Thyroid gland (tissue), 4 donors: Measurements from ENCODE around the gene NPM1. TPM values are rescaled to one million over a fixed set of nuclear protein-coding genes. Genes with fewer than 3 reads are reported as not detected.

Experiments used
- DNase-seq, 2 donors: peaks; one replicate each; pipeline ENCODE4 v3.0.0-alpha.2; 2019
- H3K27ac ChIP-seq, 3 donors: fragments of 200-600 bp; sonication (generic); 1 replicate in 2 of 3; 2 replicates in 1 of 3; pipeline ENCODE4 v1.5.1; 2016 to 2019; ENCODE audit warnings: mild to moderate bottlenecking in 1 of 3, moderate library complexity in 1 of 3
- H3K27me3 ChIP-seq: fragments of 200-600 bp; sonication (generic); one replicate; pipeline ENCODE4 v1.5.1; 2019
- H3K36me3 ChIP-seq, 2 donors: fragments of 200-600 bp; sonication (generic); one replicate each; pipeline ENCODE4 v1.5.1; 2016 to 2019
- H3K4me1 ChIP-seq, 2 donors: fragments of 200-600 bp; sonication (generic); one replicate each; pipeline ENCODE4 v1.5.1; 2017 to 2019
- H3K4me3 ChIP-seq, 3 donors: fragments of 200-600 bp; sonication (generic); replicated peaks in 1 of 3; 1 replicate in 2 of 3; 2 replicates in 1 of 3; pipeline ENCODE4 v1.5.1; 2016; ENCODE audit warnings: mild to moderate bottlenecking in 1 of 3
- H3K9me3 ChIP-seq: fragments of 200-600 bp; sonication (generic); one replicate; pipeline ENCODE4 v1.5.1; 2017
- CTCF ChIP-seq, 6 experiments: fragments of 200-600 bp in 3 of 6; fragments of 450-650 bp in 3 of 6; sonication (generic) in 3 of 6; IDR thresholded peaks; one replicate each; pipeline ENCODE4 v1.5.1; 2016 to 2019; ENCODE audit warnings: antibody characterized with exemption in 6 of 6, mild to moderate bottlenecking in 2 of 6, inconsistent platforms in 1 of 6, moderate library complexity in 1 of 6
- POLR2A ChIP-seq, 2 donors: fragments of 450-650 bp; IDR thresholded peaks; one replicate each; pipeline ENCODE4 v1.6.1; 2017; ENCODE audit warnings: antibody characterized with exemption in 2 of 2, mild to moderate bottlenecking in 2 of 2, moderate library complexity in 1 of 2
- WGBS, 2 donors: methylation state at CpG; one replicate each; pipeline ENCODE4 v1.1.5; 2017; 5-methylcytosine and 5-hydroxymethylcytosine counted together
- intact Hi-C: fragments of 100-400 bp; cut with DNase I; formaldehyde crosslinking; loops from one replicate; pipeline ENCODE4 v1.15.1; 2023
- total RNA-seq, 4 donors: library from RNA; depleted of rRNA; stranded (reverse); fragments of >200 nt; gene quantifications; one replicate each; pipeline ENCODE4 v1.2.3, GENCODE V29; 2016

The NPM1 gene
- total RNA-seq = 100 to 1,000 TPM; 455 to 777 (median 561) TPM

- Histone ChIP-seq H3K27ac (peak within 1 kb of the TSS; percentile 82 to 85 (median 85)), H3K27me3 (no peaks in the 10 kb centered on the region), H3K9me3 (no peaks in the 10 kb centered on the region), H3K4me3 (peak within 1 kb of the TSS; percentile 68 to 82 (median 76)), H3K36me3 (peaks cover 8% of the 10 kb centered on the region in 2 donors), H3K4me1 (peaks cover 15 to 26% of the 10 kb centered on the region in 2 donors)
- intact Hi-C loops = no loop called here
- TF ChIP-seq CTCF (IDR thresholded peaks at IDR 0.05) (no peak), POLR2A (IDR thresholded peaks at IDR 0.05) (peak; percentile 83 to 94)
- peak; percentile 96 to 98 for DNase-seq
- WGBS, 2 donors = 1% methylated on average over 38 to 54 of the region's 56 CpGs
Observed at GRCh38 chr5:171387345-171387969, at the start of gene NPM1. Gene NPM1 (plus strand): TSS chr5:171387849. CDS start chr5:171387949, 100 bp downstream.

- Histone ChIP-seq H3K9me3 (no peaks in the 10 kb centered on the region), H3K4me1 (no peaks in the 10 kb centered on the region), H3K27ac (no peak overlapping the region), H3K36me3 (no peaks in the 10 kb centered on the region), H3K4me3 (no peak overlapping the region), H3K27me3 (no peaks in the 10 kb centered on the region)
- intact Hi-C loops = no loop called here
- DNase-seq = no peak
- no peak for TF ChIP-seq CTCF (IDR thresholded peaks at IDR 0.05)
- no peak for TF ChIP-seq POLR2A (IDR thresholded peaks at IDR 0.05)
Observed at GRCh38 chr5:171340042-171340441, 47.6 kb upstream of the NPM1 start.

- H3K4me3 ChIP-seq = no peak overlapping the region
- intact Hi-C loops = no loop called here
- no peaks in the 10 kb centered on the region for H3K4me1 ChIP-seq
- DNase-seq = no peak
- no peaks in the 10 kb centered on the region for H3K36me3 ChIP-seq
- no peak overlapping the region for H3K27ac ChIP-seq
- H3K27me3 ChIP-seq = no peaks in the 10 kb centered on the region
- H3K9me3 ChIP-seq = no peaks in the 10 kb centered on the region
- TF ChIP-seq POLR2A (IDR thresholded peaks at IDR 0.05) = no peak
- no peak for TF ChIP-seq CTCF (IDR thresholded peaks at IDR 0.05)
- 75 to 80% methylated on average over 6 of the region's 6 CpGs for WGBS, 2 donors
Observed at GRCh38 chr5:171340491-171340890, 47.2 kb upstream of the NPM1 start.

- H3K4me1 ChIP-seq = no peaks in the 10 kb centered on the region
- H3K9me3 ChIP-seq = no peaks in the 10 kb centered on the region
- WGBS, 2 donors = 52 to 54% methylated on average over 17 of the region's 17 CpGs
- TF ChIP-seq POLR2A (IDR thresholded peaks at IDR 0.05) (no peak), CTCF (IDR thresholded peaks at IDR 0.05) (peak in 4 of 6 experiments; percentile 39 to 68 (median 54))
- no peak overlapping the region for H3K4me3 ChIP-seq
- no peak overlapping the region for H3K27ac ChIP-seq
- no peaks in the 10 kb centered on the region for H3K36me3 ChIP-seq
- intact Hi-C loops = no loop called here
- peak; percentile 36 to 41 for DNase-seq
- H3K27me3 ChIP-seq = no peaks in the 10 kb centered on the region
Observed at GRCh38 chr5:171342362-171343111, 45.1 kb upstream of the NPM1 start.
